GM12875 (cell line): ENCODE data around the gene CHKB.

Experiments used
- H3K4me3 ChIP-seq: one replicate; pipeline ENCODE4 v1.5.1; 2011; ENCODE audit warnings: low read depth, low read length, control low read depth
- TF ChIP-seq, protein P1 (sequence below): IDR thresholded peaks from 2 replicates; pipeline ENCODE4 v1.5.1; 2011; ENCODE audit warnings: low read depth, mild to moderate bottlenecking, control low read depth, inconsistent platforms, low read length, moderate library complexity, borderline replicate concordance; ENCODE audit not compliant: insufficient read depth

The CHKB gene, protein sequence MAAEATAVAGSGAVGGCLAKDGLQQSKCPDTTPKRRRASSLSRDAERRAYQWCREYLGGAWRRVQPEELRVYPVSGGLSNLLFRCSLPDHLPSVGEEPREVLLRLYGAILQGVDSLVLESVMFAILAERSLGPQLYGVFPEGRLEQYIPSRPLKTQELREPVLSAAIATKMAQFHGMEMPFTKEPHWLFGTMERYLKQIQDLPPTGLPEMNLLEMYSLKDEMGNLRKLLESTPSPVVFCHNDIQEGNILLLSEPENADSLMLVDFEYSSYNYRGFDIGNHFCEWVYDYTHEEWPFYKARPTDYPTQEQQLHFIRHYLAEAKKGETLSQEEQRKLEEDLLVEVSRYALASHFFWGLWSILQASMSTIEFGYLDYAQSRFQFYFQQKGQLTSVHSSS

DNA sequence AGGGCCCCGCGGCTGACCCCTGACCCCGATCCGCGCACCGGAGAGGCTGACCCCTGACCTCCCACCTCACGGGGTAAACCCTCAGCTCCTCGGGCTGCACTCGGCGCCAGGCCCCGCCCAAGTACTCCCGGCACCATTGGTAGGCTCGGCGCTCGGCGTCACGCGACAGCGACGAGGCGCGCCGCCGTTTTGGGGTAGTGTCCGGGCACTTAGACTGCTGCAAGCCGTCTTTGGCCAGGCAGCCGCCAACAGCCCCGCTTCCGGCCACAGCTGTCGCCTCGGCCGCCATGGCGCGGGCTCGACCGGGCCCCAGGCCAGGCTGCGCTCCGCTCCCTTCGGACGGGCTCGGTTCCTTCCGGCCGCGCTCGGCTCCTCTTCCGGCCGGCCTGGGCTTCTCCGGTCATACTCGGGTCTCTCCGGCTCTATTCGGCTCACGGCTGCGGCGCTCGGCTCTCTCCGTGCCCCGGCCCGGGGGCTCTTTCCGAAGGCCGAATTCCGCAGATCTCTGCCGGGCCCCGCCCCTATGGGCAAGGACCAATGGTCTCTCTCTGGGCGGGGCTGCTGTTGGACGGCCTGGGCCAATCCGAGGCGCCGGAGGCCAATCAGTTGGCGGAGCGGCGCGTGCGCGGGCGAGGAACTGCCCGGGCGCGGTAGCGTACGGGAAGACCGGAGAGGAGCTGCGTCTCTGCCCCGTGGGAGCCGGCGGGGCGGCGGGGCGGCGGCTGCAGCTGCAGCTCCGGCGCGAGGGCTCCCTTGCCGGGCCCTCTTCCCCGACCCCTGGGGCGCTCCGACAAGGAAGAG lies at the start of gene CHKB:
Gene CHKB (minus strand): TSS at position 357 of the 801 bp plus-strand sequence. CDS start 68 bp downstream, at position 289.
- TF ChIP-seq, protein P1, sequence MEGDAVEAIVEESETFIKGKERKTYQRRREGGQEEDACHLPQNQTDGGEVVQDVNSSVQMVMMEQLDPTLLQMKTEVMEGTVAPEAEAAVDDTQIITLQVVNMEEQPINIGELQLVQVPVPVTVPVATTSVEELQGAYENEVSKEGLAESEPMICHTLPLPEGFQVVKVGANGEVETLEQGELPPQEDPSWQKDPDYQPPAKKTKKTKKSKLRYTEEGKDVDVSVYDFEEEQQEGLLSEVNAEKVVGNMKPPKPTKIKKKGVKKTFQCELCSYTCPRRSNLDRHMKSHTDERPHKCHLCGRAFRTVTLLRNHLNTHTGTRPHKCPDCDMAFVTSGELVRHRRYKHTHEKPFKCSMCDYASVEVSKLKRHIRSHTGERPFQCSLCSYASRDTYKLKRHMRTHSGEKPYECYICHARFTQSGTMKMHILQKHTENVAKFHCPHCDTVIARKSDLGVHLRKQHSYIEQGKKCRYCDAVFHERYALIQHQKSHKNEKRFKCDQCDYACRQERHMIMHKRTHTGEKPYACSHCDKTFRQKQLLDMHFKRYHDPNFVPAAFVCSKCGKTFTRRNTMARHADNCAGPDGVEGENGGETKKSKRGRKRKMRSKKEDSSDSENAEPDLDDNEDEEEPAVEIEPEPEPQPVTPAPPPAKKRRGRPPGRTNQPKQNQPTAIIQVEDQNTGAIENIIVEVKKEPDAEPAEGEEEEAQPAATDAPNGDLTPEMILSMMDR: no peak
- peak within 1 kb of the TSS; percentile 95 for H3K4me3 ChIP-seq

DNA sequence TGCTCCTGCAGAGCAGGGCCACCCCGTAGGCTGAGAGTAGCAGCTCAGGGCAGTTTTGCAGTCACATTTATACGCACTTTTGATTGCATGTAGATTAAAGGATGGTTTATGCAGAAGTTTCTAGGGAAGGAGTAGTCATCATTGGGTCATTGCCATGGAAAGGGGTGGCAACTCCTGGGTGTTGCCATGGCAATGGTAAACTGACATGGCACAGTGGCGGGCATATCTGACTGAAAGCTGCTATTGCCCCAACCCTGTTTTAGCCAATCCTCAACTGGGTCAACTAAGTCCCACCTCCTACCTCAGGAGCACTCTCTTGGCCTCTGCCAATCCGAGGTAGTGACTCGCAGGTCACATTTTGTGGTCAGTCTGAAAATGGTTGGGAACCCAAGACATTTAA lies 47.7 kb upstream of the CHKB start:
- H3K4me3 ChIP-seq: no peak overlapping the region
- TF ChIP-seq, protein P1: no peak

DNA sequence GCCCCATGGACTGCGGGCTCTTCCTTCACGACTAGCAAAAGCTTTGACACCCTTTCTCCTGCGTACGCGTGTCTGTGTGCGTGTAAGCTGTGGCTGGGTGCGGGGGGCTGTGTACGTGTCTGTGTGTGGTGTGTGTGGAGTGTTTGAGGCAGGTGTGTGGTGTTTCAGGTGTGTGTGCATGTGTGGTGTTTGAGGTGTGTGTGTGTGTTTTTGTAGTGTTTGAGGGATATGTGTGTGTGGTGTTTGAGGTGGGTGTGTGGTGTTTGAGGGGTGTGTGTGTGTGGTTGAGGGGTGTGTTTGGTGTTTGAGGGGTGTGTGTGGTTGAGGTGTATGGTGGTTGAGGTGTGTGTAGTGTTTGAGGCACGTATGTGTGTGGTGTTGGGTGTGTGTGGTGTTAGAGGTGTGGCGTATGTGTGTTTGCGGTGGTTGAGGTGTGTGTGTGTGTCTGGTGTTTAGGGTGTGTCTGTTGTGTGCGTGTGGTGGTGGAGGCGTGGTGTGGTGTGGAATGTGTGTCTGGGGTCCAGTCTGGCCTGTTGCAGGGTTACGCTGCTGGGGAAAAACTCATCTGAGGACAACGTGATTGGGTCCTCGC lies 46.0 kb upstream of the CHKB start:
- H3K4me3 ChIP-seq: peak overlapping the region; percentile 88
- TF ChIP-seq, protein P1: no peak

DNA sequence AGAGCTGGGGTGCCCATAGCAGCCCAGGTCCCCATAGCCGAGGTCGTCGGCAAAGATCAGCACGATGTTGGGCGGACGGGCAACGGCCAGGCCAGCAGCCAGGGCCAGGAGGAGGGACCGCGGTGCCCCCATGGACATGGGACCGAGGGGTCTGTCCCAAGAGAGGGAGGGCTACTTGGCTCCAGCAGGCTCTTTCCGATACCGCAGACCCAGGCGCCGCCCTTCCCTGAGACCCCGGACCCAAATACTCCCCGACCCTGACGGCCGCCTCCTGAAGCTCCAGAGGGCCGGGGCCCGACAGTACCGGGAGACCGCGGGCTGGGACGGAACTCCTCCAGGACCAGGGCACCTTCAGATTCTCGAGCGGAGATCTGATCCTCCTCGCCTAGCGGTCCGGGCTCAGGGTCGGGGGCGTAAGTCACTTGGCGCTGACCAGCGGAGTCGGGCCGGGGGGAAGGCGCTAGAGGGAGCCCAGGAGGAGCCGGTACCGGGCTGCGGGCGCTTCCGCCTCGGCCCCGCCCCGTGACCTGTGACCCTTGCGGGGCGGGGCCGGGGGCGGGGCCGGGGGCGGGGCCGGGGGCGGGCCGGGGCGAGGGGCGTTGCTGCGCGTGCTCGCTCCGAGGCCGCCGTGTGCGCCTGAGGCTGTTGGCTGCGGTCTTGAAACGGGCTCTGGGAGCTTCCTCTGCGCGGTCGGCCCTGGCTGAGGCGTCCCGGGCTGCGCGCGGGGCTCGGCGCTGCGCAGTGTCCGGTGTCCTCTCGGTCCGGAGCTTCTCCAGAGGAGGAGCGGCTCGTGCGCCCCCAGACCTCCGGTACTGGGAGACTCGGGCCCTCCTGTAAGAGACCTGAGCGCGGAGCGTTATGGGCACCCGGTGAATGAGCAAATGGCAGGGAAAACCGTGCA lies 45.2 kb upstream of the CHKB start, which contains the start of gene ARSA:
Gene ARSA (minus strand): TSS at position 511 of the 901 bp plus-strand sequence. CDS start 373 bp downstream, at position 138.
- H3K4me3 ChIP-seq: peak within 1 kb of the TSS; percentile 88
- TF ChIP-seq, protein P1: peak; percentile 43; the same call in 1 of the 2 replicates

DNA sequence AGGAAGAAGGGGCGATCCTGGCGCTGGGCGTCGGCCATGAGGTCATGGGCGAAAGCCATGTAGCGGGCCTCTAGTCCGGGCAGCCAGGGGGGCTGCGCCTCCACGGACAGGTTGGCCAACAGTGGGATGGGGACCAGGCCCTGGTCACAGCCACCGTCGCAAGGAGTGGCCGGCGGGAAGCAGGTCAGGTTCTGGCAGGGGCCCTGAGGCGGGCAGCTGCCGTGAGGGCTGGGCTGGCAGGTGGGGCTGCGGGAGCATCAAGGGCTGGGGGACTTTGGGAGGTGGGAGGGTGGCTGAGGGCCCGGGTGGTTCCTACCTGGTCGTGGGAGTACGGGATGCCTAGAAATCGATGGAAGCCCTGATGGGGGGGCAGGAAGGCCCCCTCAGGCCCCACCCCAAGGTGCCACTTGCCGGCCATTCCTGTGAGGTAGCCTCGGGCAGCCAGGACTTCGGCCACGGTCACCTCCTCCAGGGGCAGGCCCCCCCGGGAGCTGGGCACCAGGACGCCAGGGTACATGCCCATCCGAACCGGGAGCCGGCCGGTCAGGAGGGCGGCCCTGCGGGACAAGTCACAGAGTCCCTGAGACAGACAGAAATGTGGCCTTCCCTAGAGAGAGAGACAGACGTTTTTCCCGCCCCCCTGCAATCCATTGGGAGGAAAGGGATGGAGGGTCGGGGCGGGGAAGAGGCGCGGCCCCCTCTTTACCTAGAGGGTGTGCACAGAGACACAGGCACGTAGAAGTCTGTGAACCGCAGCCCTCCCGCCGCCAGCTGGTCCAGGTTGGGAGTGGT lies 44.4 kb upstream of the CHKB start:
- peak overlapping the region; percentile 88 for H3K4me3 ChIP-seq
- TF ChIP-seq, protein P1: no peak

DNA sequence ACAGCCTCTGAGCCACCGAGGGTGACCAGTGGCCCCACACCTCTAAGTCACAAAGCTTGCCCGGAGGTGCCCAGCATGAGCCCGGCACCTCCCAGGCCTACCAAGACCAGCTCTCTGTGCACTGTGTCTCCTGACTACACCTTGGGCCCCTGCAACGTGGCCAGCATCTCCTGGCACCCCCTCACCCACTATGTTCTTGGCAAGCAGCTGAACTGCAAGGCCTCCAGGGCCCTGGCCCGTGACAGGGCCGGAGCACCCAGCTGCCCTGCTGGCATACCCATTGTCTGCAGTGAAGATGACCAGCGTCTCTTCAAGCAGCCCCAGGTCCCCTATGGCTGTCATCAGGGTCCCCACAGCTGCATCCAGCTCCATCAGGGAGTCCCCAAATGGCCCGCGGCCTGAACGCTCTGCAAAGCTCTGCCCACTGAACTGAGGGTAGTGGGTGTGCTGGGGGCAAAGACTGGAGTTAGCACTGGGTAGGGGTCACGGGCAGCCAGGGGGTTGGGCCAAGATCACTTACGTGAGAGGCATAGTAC lies 43.7 kb upstream of the CHKB start:
- H3K4me3 ChIP-seq: no peak overlapping the region
- TF ChIP-seq, protein P1: no peak
